GM23248 (cell line): ENCODE data around the gene LRIG1. TPM values are rescaled to one million over a fixed set of nuclear protein-coding genes. Genes with fewer than 3 reads are reported as not detected.
A peak's percentile ranks its signal among the peaks of the same experiment; 100 is the strongest.

Experiments used
- DNase-seq: peaks from one replicate; pipeline ENCODE4 v3.0.0-alpha.2; 2015
- H2AFZ ChIP-seq: fragments of 200-600 bp; sonication (generic); 2 replicates; pipeline ENCODE4 v1.6.1; 2016; ENCODE audit warnings: antibody characterized with exemption
- H3F3A ChIP-seq: fragments of 200-600 bp; sonication (generic); 2 replicates; pipeline ENCODE4 v1.6.1; 2016; ENCODE audit warnings: mild to moderate bottlenecking, antibody characterized with exemption, mixed run types; ENCODE audit not compliant: insufficient read depth
- H3K27ac ChIP-seq: fragments of 200-600 bp; sonication (generic); 2 replicates; pipeline ENCODE4 v1.5.1; 2016; ENCODE audit warnings: mild to moderate bottlenecking
- H3K27me3 ChIP-seq: fragments of 200-600 bp; sonication (generic); replicated peaks from 2 replicates; pipeline ENCODE4 v1.6.1; 2016; ENCODE audit warnings: mild to moderate bottlenecking; ENCODE audit not compliant: insufficient read depth
- H3K36me3 ChIP-seq: fragments of 200-600 bp; sonication (generic); 2 replicates; pipeline ENCODE4 v1.6.1; 2016; ENCODE audit warnings: low read depth, mild to moderate bottlenecking
- H3K4me1 ChIP-seq: fragments of 200-600 bp; sonication (generic); 2 replicates; pipeline ENCODE4 v1.6.1; 2016; ENCODE audit warnings: mild to moderate bottlenecking; ENCODE audit not compliant: insufficient read depth
- H3K4me2 ChIP-seq: fragments of 200-600 bp; sonication (generic); one replicate; pipeline ENCODE4 v1.6.1; 2016; ENCODE audit warnings: mild to moderate bottlenecking; ENCODE audit not compliant: unreplicated experiment
- H3K4me3 ChIP-seq: fragments of 200-600 bp; sonication (generic); 2 replicates; pipeline ENCODE4 v1.5.1; 2016; ENCODE audit warnings: mild to moderate bottlenecking
- H3K79me2 ChIP-seq: fragments of 200-600 bp; sonication (generic); 2 replicates; pipeline ENCODE4 v1.6.1; 2016; ENCODE audit warnings: mild to moderate bottlenecking; ENCODE audit not compliant: insufficient read depth
- H3K9ac ChIP-seq: fragments of 200-600 bp; sonication (generic); 2 replicates; pipeline ENCODE4 v1.6.1; 2016; ENCODE audit warnings: mild to moderate bottlenecking
- H3K9me2 ChIP-seq: fragments of 200-600 bp; sonication (generic); 2 replicates; pipeline ENCODE4 v1.6.1; 2016; ENCODE audit warnings: mixed run types, mild to moderate bottlenecking, moderate library complexity; ENCODE audit not compliant: insufficient read depth
- H3K9me3 ChIP-seq: fragments of 200-600 bp; sonication (generic); one replicate; pipeline ENCODE4 v1.6.1; 2017; ENCODE audit warnings: low read depth
- H4K20me1 ChIP-seq: fragments of 200-600 bp; sonication (generic); 2 replicates; pipeline ENCODE4 v1.6.0; 2016; ENCODE audit not compliant: insufficient read depth
- EZH2 ChIP-seq: fragments of 200-600 bp; sonication (generic); IDR thresholded peaks from 2 replicates; pipeline ENCODE4 v1.6.1; 2018; ENCODE audit warnings: antibody characterized with exemption, mild to moderate bottlenecking; ENCODE audit not compliant: insufficient read depth, poor library complexity, severe bottlenecking
- EZH2phosphoT487 ChIP-seq: fragments of 200-600 bp; sonication (generic); IDR thresholded peaks from 2 replicates; pipeline ENCODE4 v1.6.1; 2018; ENCODE audit warnings: antibody characterized with exemption, moderate library complexity, mild to moderate bottlenecking, low read depth; ENCODE audit not compliant: insufficient read depth
- WGBS, 2 experiments: methylation state at CpG; one replicate each; pipeline ENCODE4 v1.1.6; 2015 to 2017; ENCODE audit warnings: low lambda C conversion rate in 2 of 2, low coverage in 1 of 2; ENCODE audit errors: missing lambda C conversion rate in 2 of 2; 5-methylcytosine and 5-hydroxymethylcytosine counted together
- in situ Hi-C: fragments of 300-500 bp; cut with MboI; formaldehyde crosslinking; loops from 2 replicates; pipeline ENCODE4 v1.15.0; 2020
- polyA plus RNA-seq: library from polyadenylated mRNA; unstranded; fragments of >200 nt; fragmentation: Nextera tagmentation; extraction: Ambion mirVana; gene quantifications from 2 replicates; pipeline ENCODE4 v1.2.1, GENCODE V29; 2016
- total RNA-seq: library from RNA; depleted of rRNA; stranded (reverse); fragments of >200 nt; shearing (Covaris generic); gene quantifications from 2 replicates; pipeline ENCODE4 v1.2.3, GENCODE V29; 2014

The LRIG1 gene
- total and polyA plus RNA-seq, 2 experiments from 2014 or later = 3.1 to 6.5 TPM

DNA sequence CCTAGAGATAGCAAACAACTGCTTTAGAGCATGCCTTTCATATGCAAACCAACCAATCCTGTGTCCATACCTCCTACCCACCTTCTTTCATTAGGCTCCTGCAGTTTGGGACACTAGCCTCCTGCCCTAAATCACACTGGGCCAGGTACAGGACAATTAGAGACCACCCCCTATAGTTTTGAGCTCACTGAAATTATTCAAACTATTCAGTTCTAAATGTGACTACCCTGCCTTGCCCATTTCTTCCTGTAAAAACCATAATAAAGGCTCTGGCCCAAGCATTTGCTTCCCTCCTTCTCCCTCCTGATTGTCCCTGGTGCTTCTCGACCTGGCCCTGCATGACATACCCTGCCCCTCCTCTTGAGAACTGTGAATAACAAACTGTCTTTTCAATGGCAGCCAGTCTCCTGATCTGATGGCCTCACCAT lies 31.4 kb upstream of the LRIG1 start:
- no peaks in the 10 kb centered on the region for H3K27me3 ChIP-seq
- H3K9me3 ChIP-seq = no peaks in the 10 kb centered on the region
- no peak overlapping the region for H3K4me3 ChIP-seq
- in situ Hi-C loops = no loop called here
- H3K27ac ChIP-seq = no peak overlapping the region
- no peak overlapping the region for H3K9ac ChIP-seq
- H3K4me2 ChIP-seq = no peak overlapping the region
- DNase-seq = no peak
- no peaks in the 10 kb centered on the region for H3K4me1 ChIP-seq
- H3K79me2 ChIP-seq = no peaks in the 10 kb centered on the region
- H4K20me1 ChIP-seq = no peaks in the 10 kb centered on the region
- H3K9me2 ChIP-seq = no peaks in the 10 kb centered on the region
- TF ChIP-seq EZH2 = no peak
- no peaks in the 10 kb centered on the region for H3K36me3 ChIP-seq
- no peaks in the 10 kb centered on the region for H3F3A ChIP-seq
- WGBS, 2 experiments = 32 to 44% methylated on average over 1 of the region's 1 CpG
- no peak overlapping the region for H2AFZ ChIP-seq

GRCh38 chr3:66531256-66531655 lies 30.4 kb upstream of the LRIG1 start:
- Histone ChIP-seq H3K4me3 (no peak overlapping the region), H3K9me3 (no peaks in the 10 kb centered on the region), H3K4me2 (no peak overlapping the region), H3K9me2 (no peaks in the 10 kb centered on the region), H3K9ac (no peak overlapping the region), H3F3A (no peaks in the 10 kb centered on the region), H2AFZ (no peak overlapping the region), H3K79me2 (no peaks in the 10 kb centered on the region), H3K27me3 (no peaks in the 10 kb centered on the region), H3K27ac (no peak overlapping the region), H4K20me1 (no peaks in the 10 kb centered on the region), H3K36me3 (no peaks in the 10 kb centered on the region), H3K4me1 (no peaks in the 10 kb centered on the region)
- no peak for DNase-seq
- no peak for TF ChIP-seq EZH2phosphoT487
- in situ Hi-C loops = no loop called here
- whole genome bisulfite sequencing, 2 experiments = 66 to 79% methylated on average over 1 of the region's 1 CpG

GRCh38 chr3:66527246-66527645 lies 26.4 kb upstream of the LRIG1 start:
- no peaks in the 10 kb centered on the region for H4K20me1 ChIP-seq
- no peak overlapping the region for H3K9ac ChIP-seq
- H3K4me3 ChIP-seq = no peak overlapping the region
- 46 to 53% methylated on average over 3 to 4 of the region's 4 CpGs for WGBS, 2 experiments
- H3K9me2 ChIP-seq = no peaks in the 10 kb centered on the region
- no peaks in the 10 kb centered on the region for H3K36me3 ChIP-seq
- H3K27me3 ChIP-seq = no peaks in the 10 kb centered on the region
- no peaks in the 10 kb centered on the region for H3K4me1 ChIP-seq
- H3K4me2 ChIP-seq = no peak overlapping the region
- H3K79me2 ChIP-seq = no peaks in the 10 kb centered on the region
- H3K9me3 ChIP-seq = no peaks in the 10 kb centered on the region
- no peak overlapping the region for H3K27ac ChIP-seq
- no peaks in the 10 kb centered on the region for H3F3A ChIP-seq
- no peak overlapping the region for H2AFZ ChIP-seq
- TF ChIP-seq EZH2 (no peak), EZH2phosphoT487 (no peak)
- DNase-seq = no peak
- in situ Hi-C loops = no loop called here

DNA sequence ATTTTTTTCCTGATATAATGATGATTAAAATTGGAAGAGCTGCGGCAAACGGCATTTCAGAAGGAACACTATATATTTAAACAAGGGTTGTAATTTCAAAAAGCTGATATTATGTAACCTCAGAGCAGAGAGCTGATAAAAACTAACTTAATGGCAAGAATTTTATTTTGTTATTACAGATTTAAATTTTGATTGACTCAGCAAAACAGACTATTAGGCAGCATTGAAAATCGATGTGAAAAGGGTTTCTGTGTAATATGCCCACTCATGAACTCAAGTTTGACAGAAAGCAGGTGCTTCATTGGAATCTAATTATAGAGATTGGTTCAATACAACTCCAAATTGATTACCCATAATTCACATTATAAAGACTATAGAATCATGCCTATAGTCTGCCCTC lies 24.9 kb upstream of the LRIG1 start:
- Histone ChIP-seq H3K27ac (no peak overlapping the region), H3K4me2 (no peak overlapping the region), H3F3A (no peaks in the 10 kb centered on the region), H3K9me3 (no peaks in the 10 kb centered on the region), H3K9me2 (no peaks in the 10 kb centered on the region), H3K36me3 (no peaks in the 10 kb centered on the region), H3K79me2 (no peaks in the 10 kb centered on the region), H3K4me3 (no peak overlapping the region), H3K27me3 (no peaks in the 10 kb centered on the region), H4K20me1 (no peaks in the 10 kb centered on the region), H3K9ac (no peak overlapping the region), H3K4me1 (no peaks in the 10 kb centered on the region), H2AFZ (no peak overlapping the region)
- TF ChIP-seq EZH2phosphoT487 (no peak), EZH2 (no peak)
- in situ Hi-C loops = no loop called here
- no peak for DNase-seq
- 53 to 63% methylated on average over 3 of the region's 3 CpGs for WGBS, 2 experiments

GRCh38 chr3:66520724-66521123 lies 19.9 kb upstream of the LRIG1 start:
- Histone ChIP-seq H3K9ac (no peak overlapping the region), H3K79me2 (no peaks in the 10 kb centered on the region), H3K9me3 (no peaks in the 10 kb centered on the region), H3F3A (no peaks in the 10 kb centered on the region), H3K27me3 (no peaks in the 10 kb centered on the region; the same call in 1 of the 2 replicates), H3K4me3 (no peak overlapping the region), H4K20me1 (no peaks in the 10 kb centered on the region), H3K9me2 (no peaks in the 10 kb centered on the region), H3K4me1 (no peaks in the 10 kb centered on the region), H3K4me2 (no peak overlapping the region), H2AFZ (no peak overlapping the region), H3K36me3 (no peaks in the 10 kb centered on the region), H3K27ac (no peak overlapping the region)
- in situ Hi-C loops = no loop called here
- TF ChIP-seq EZH2phosphoT487 = no peak
- no peak for TF ChIP-seq EZH2
- 60 to 61% methylated on average over 2 of the region's 2 CpGs for WGBS, 2 experiments
- peak; percentile 27 for DNase-seq
